HT1080 (cell line): ENCODE data around the gene KRTAP6-2. TPM values are rescaled to one million over a fixed set of nuclear protein-coding genes. Genes with fewer than 3 reads are reported as not detected.

Experiments used
- DNase-seq: peaks from one replicate; pipeline ENCODE4 v3.0.0-alpha.2; 2015; ENCODE audit warnings: low read depth
- small RNA-seq: library from RNA; depleted of rRNA; stranded (forward); fragments of <200 nt; gene quantifications from one replicate; pipeline ENCODE3, GENCODE V24; 2014
- total RNA-seq: library from RNA; depleted of rRNA; stranded (reverse); fragments of >200 nt; shearing (Covaris generic); gene quantifications from 2 replicates; pipeline ENCODE4 v1.2.3, GENCODE V29; 2014; rRNA removed

The KRTAP6-2 gene
- total RNA-seq, 1 experiment from 2014 or later = not detected

- peak; percentile 5 for DNase-seq
Observed at GRCh38 chr21:30577766-30578165, 20.9 kb downstream of the KRTAP6-2 start.

GRCh38 chr21:30567617-30568016 lies 31.1 kb downstream of the KRTAP6-2 start:
- no peak for DNase-seq

- DNase-seq = no peak
Observed at GRCh38 chr21:30563630-30564029, 35.1 kb downstream of the KRTAP6-2 start.

GRCh38 chr21:30563072-30563471 lies 35.6 kb downstream of the KRTAP6-2 start:
- DNase-seq = no peak

GRCh38 chr21:30561957-30562356 lies 36.7 kb downstream of the KRTAP6-2 start:
- DNase-seq = no peak

GRCh38 chr21:30561264-30561895 lies 37.3 kb downstream of the KRTAP6-2 start, which contains the start of gene KRTAP19-7:
Gene KRTAP19-7 (minus strand): TSS chr21:30561314. CDS start chr21:30561289, 25 bp downstream.
- DNase-seq = no peak

- no peak for DNase-seq
Observed at GRCh38 chr21:30555095-30555494, 43.6 kb downstream of the KRTAP6-2 start.

GRCh38 chr21:30552782-30553181 lies 45.9 kb downstream of the KRTAP6-2 start:
- no peak for DNase-seq

Small RNA genes within 50 kb of the gene (small RNA-seq; reads per million reads assigned to genes)
- gene KRTAP20-1 (not detected), gene KRTAP20-3 (not detected), gene KRTAP20-4 (not detected), gene KRTAP22-1 (not detected), gene KRTAP22-2 (not detected)

Other genes with a start within 250 kb of the KRTAP6-2 start
- not detected in 2 replicates for gene KRTAP13-2, start 226.6 kb downstream of the KRTAP6-2 start, total RNA-seq
- gene KRTAP13-1, start 202.9 kb downstream of the KRTAP6-2 start, total RNA-seq = not detected in 2 replicates
- not detected in 2 replicates for gene KRTAP13-3, start 173.0 kb downstream of the KRTAP6-2 start, total RNA-seq
- gene KRTAP13-4, start 168.7 kb downstream of the KRTAP6-2 start, total RNA-seq = not detected in 2 replicates
- gene KRTAP15-1, start 158.6 kb downstream of the KRTAP6-2 start, total RNA-seq = not detected in 2 replicates
- gene KRTAP19-1, start 118.5 kb downstream of the KRTAP6-2 start, total RNA-seq = not detected in 2 replicates
- gene KRTAP19-2, start 111.5 kb downstream of the KRTAP6-2 start, total RNA-seq = not detected in 2 replicates
- not detected in 2 replicates for gene KRTAP19-3, start 106.9 kb downstream of the KRTAP6-2 start, total RNA-seq
- not detected in 2 replicates for gene KRTAP19-4, start 101.7 kb downstream of the KRTAP6-2 start, total RNA-seq
- gene KRTAP19-5, start 96.8 kb downstream of the KRTAP6-2 start, total RNA-seq = not detected in 2 replicates
- not detected in 2 replicates for gene KRTAP19-6, start 57.0 kb downstream of the KRTAP6-2 start, total RNA-seq
- not detected in 2 replicates for gene KRTAP19-7, start 37.6 kb downstream of the KRTAP6-2 start, total RNA-seq
- not detected in 2 replicates for gene KRTAP22-2, start 8.5 kb downstream of the KRTAP6-2 start, total RNA-seq
- gene KRTAP6-3, start 6.5 kb downstream of the KRTAP6-2 start, total RNA-seq = not detected in 2 replicates
- not detected in 2 replicates for gene KRTAP22-1, start 2.2 kb upstream of the KRTAP6-2 start, total RNA-seq
- not detected in 2 replicates for gene KRTAP6-1, start 15.0 kb upstream of the KRTAP6-2 start, total RNA-seq
- not detected in 2 replicates for gene KRTAP20-1, start 17.5 kb upstream of the KRTAP6-2 start, total RNA-seq
- gene KRTAP20-4, start 21.7 kb upstream of the KRTAP6-2 start, total RNA-seq = not detected in 2 replicates
- gene KRTAP20-2, start 36.3 kb upstream of the KRTAP6-2 start, total RNA-seq = not detected in 2 replicates
- not detected in 2 replicates for gene KRTAP20-3, start 44.0 kb upstream of the KRTAP6-2 start, total RNA-seq
- not detected in 2 replicates for gene KRTAP21-3, start 119.9 kb upstream of the KRTAP6-2 start, total RNA-seq
- not detected in 2 replicates for gene KRTAP21-2, start 148.4 kb upstream of the KRTAP6-2 start, total RNA-seq
- gene KRTAP21-1, start 156.5 kb upstream of the KRTAP6-2 start, total RNA-seq = not detected in 2 replicates
- gene KRTAP8-1, start 214.4 kb upstream of the KRTAP6-2 start, total RNA-seq = not detected in 2 replicates
- gene KRTAP7-1, start 230.9 kb upstream of the KRTAP6-2 start, total RNA-seq = not detected in 2 replicates